NCI-H2029 (cell line): ENCODE results near the gene STK33.

Source experiments
- DNase-seq: peaks from one replicate; lab custom pipeline; 2025; lab: John Stamatoyannopoulos, UW

The STK33 gene

DNA sequence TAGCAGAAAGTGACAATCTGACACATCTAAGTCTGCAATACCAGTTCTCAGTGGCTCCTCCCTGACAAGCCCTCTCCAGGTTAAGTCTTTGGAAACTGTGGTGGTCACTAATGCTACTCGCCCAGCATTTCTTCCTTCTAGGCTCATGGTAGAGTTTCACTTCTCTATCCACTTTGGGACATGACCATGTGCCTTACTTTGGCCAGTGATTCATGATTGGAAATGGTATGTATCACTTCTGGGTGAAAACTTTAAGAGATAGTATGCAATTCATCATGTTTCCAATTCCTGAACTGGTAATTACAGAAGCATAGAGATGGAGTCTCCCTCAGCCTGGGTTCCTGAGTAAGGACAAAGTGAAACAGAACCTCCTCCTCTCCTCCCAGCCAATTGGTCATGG, 178.8 kb downstream of the STK33 start:
- no peak for DNase-seq

DNA sequence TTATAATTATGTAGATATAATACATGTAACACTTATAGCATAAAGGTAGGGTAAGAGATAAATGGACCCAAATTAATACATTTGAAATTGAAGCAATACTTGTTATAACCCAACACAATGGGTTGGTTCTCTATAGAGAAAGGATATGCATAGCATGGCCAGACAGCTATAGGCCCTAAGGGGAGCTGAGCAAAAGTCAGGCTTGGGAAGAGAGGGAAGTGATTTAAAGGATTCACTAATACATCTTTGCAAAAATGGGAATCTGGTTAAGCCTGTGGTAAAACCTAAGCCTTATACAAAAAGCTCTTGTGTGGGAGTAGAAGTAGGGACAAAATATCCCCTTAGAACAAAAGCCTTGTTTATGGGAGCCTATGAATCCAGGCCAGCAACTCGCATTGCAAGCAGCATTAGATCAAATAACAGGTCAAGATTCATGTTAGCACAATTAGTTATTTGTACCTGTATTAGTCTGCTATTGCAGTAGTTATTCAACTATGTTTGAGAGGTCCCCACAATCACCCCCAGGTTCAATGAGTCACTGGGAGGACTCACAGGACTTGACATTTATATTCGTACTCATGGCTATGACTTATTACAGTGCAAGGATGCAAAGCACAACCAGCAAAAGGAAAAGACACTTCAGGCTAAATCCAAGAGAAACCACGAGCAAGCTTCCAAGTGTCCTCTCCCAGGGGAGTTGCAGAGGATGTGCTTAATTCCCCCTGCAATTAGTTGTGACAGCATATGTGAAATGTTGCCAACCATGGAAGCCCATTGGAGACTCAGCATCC, 185.7 kb downstream of the STK33 start:
- no peak for DNase-seq

DNA sequence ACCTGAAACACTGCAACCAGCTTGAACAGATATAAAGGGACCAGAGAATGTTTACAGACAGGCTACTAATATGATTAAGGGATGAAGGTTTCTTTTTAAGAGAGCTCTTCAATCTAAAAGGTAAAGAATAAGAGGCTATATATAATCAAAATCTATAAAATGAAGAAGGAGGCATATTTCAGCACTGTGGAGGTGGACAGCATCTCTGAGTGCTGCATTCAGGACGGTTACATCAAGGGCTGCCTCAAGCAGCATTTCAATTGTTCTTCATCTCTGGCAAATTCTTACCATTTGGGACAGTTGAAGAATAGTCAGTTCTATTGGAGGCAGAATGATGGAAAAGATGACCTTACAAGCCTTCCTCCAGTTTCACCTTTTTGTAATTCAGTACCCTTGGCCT, 190.7 kb downstream of the STK33 start:
- no peak for DNase-seq

GRCh38 chr11:8392886-8393285, 201.1 kb downstream of the STK33 start:
- DNase-seq, result no peak

DNA sequence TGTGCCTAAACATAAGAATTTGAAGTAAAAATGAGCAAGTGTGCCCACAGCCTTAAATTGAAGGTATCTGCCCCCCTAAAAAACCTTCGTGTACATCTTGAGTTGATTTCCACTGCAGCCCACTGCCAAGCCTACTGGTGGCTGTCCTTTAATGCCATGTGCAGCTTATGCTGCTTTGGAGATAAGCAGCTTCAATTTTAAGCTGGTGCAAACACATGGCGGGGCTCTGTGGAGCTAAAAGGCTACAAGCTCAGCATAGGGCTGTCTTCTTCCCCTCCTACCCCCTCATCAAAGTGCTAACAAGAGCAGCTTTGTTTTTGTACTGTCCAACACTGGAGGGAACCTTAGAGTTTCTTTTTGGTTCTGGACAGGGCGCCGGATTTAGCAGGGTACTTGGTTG, 201.9 kb downstream of the STK33 start:
- DNase-seq, result no peak

- DNase-seq, result no peak
Observed at GRCh38 chr11:8390851-8391612, 203.0 kb downstream of the STK33 start.

DNA sequence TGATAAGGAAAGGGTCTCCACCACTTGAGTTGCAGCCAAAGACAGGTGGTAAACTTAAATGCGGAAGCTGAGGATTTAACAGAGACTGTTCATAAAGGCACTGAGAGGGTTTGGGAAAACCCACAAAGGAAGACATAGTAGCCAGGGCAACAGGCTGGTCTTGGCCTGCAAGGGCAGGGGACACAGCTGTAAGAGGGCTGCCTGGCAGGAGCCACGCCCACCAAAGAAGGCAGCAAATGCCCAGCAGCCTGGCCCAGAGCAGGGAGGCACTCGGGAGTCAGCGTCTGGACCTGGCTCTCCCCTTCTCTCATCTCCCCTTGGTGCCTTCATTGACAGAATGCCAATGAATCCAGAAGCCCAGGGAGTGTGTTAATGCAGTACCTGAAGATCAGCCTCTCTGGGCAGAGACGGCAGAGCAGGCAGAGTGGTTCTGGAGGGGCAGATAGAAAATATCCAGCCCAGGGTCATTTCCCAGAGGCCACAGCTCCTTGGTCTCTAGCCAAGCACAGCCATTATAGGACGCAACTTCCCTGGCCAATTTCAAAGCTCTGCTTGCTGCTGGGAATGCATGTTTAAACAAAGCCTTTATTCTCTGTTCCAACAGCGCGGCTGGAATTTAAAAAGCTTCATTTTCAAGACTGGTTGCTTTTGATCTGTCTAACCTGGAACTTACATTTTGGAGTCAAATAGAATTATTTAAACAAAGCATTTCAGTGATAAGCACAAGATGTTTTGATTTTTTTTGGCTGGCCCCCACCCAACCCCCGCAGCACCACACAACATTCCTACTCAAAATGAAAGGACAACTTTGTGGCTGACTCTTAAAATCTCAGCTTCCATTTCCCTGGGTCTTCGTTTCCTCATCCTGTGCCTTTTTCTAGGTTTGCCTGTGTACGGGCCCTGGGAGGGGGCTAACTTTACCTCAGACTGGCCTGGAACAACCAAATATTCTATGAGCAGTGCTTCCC, 204.7 kb downstream of the STK33 start:
- DNase-seq, result no peak

DNA sequence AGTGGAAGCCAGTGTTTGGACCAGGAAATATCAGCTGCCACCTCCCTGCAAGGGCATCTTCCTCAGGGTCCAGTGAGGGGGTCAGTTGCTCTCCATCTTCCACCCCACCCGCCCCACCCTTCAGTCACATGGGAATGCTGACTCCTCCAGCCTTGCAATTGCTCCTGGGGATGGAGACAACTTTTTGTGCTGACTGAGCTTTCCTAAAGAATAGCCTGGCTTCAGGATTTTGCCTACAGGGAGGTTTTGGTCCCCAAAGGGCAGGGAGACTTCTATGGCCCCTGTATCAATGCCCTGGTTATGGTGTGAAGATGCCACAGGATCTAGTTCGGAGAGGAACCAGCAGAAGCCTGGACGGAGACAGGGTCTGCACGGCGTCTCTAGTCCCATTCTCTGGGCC, 206.3 kb downstream of the STK33 start:
- no peak for DNase-seq

DNA sequence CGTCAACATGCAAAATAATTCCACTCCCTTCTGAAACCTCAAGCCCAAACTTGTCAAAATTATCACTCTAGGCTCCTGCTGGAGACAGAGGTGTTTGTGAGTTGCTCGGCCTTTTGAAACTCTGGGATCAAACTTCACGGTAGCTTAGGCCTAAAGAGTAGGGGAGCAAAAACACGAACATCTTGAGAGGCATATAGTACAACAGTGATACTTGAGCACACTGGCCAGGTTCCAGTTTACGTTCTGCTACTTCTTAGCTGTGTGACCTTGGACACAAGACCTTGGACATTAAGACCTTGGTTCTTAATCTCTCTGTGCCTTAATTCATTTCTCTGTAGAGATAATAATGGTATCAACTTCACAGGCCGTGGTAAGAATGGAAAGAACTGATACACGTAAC, 206.9 kb downstream of the STK33 start:
- DNase-seq, result no peak

- DNase-seq, result no peak
Observed at GRCh38 chr11:8386134-8386864, 207.7 kb downstream of the STK33 start.

GRCh38 chr11:8384199-8384821, 209.7 kb downstream of the STK33 start:
- DNase-seq, result no peak

DNA sequence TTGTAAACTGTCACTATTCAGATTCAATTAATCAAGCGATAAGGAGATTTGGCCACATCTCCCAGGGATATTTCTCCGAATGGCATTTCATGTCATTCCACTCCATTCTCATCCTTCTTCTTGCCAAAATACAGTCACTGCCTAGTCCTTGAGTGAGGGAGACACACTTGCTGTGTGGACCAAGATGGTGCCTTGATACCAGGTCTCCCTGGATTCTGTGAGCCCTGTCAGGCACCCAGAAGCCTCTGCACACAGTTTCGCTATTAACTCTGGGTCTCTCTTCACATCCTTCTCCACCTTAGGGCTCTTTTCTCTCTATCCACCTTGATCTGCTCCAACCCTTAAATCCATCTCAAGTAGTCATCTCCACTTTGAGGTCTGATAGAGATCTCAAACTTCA, 210.4 kb downstream of the STK33 start:
- no peak for DNase-seq

DNA sequence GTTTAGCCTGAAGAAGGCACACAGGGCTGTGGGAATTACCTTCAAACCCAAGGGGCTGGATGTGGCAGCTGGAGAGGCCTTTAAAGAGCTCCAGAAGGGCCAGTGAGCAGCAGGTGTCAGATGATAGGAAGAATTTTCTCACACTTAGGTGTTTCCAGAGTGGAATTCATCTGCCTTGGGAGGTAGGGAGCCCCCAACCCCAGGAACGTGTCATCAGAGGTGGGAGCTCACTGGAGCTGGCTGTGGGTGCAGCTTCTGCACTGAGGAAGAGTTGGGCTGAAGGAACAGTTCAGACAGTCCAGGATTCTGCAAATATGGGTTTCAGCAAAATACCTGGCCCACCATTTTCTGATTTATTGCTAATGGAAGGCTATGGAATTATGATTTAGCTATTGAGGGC, 210.8 kb downstream of the STK33 start:
- no peak for DNase-seq

- DNase-seq, result no peak
Observed at GRCh38 chr11:8382436-8383053, 211.5 kb downstream of the STK33 start.

DNA sequence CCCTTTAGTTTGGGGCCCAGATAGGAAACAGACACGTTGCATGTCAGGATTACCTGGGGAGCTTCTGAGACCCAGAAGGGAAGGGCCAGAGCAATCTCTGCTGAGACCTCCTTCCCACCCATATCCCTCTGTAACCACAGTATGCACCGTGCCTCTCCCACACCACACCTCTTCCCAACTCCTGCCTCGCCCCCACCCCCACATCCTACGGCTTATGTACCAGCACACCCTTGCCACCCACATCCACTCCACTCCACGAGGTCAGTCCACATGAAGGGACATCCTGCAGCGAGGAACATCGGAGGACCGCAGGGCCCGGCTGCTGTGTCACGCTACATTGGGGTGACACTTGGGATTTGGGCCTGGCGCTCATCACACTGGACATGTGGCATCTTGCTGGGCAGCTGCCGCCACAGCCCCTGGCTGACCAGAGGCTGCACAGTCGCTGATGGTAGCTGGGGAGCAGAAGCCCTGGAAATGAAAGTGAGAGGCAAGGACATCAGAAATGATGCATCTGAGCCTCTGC, 212.1 kb downstream of the STK33 start:
- DNase-seq, result no peak

DNA sequence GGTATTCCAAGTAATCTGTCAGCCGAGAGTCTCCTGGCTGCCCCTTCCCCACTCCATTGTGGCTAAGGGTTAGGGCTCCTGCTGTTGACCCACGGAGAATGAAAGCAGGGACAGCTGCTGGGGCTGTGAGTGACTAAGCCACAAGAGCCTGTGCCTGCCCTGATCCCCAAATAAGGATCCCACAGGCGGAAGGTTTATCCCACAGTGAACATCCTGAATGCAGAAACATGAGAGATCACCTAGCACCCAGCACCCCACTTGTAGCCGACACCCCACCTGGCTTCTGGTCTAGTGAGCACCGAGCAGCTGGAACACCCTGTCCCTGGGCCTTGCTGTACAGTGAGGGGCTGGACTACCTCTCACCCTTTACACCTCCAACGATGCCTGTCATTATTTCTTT, 212.7 kb downstream of the STK33 start:
- no peak for DNase-seq

- no peak for DNase-seq
Observed at GRCh38 chr11:8375932-8376331, 218.1 kb downstream of the STK33 start.

DNA sequence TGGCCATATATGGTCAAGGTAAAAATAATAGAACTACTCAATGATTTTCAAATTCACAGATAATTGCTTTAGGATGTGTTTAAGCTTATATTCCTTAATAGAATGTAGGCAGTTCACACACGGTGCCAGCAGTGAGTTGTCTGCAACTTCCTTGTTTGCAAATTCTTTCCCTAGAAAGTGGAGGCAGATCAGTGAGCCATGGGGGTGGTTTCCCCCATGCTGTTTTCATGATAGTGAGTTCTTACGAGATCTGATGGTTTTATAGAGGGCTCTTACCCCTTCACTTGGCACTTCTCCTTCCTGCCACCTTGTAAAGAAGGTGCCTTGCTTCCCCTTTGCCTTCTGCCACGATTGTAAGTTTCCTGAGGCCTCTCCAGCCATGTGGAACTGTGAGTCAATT, 218.6 kb downstream of the STK33 start:
- no peak for DNase-seq

DNA sequence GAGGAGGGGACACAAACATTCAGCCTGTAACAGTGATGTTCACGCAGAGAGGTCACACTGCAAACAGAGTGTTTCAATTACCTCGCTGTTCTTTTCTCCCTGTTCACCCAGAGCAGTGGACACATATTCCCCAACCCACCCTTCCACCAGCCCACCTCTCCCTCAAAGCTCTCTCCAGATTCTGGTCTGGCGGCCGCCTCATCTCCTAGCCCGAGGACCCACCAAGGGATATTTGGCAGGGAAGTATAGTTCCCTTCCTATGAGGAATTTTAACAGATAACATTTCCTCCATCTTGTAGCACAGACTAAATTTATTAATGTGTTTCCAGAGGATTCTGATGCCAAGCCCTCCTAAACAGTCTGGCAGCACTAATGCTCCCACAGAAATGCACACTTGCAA, 219.3 kb downstream of the STK33 start:
- DNase-seq, result no peak
